ENCODE data around the gene SKA2. TPM values are rescaled to one million over a fixed set of nuclear protein-coding genes. Genes with fewer than 3 reads are reported as not detected.
"Not testable (repeated sequence)": the region's sequence is repeated elsewhere in the genome, so short reads cannot be mapped to it uniquely, and the experiment has no call there.

Gene SKA2
- 51.9 and 89.9 TPM in 2 replicates for total RNA-seq

GRCh38 chr17:59154721-59155438 is at the start of gene SKA2:
Gene SKA2, minus strand, starts transcription at chr17:59155186. Its CDS starts 23 bp downstream, at chr17:59155163.
- no peak for DNase-seq

GRCh38 chr17:59202320-59202719 is 47.3 kb upstream of the SKA2 start:
- no peak for DNase-seq

- DNase-seq = no peak
These were observed 44.4 kb upstream of the SKA2 start for GRCh38 chr17:59199398-59199797.

GRCh38 chr17:59193336-59193862 is 38.4 kb upstream of the SKA2 start:
- no peak for DNase-seq

- no peak for DNase-seq
These were observed 35.8 kb upstream of the SKA2 start for GRCh38 chr17:59190806-59191205.

- DNase-seq = no peak
These were observed 31.9 kb upstream of the SKA2 start for GRCh38 chr17:59186850-59187249.

- no peak for DNase-seq
These were observed 31.0 kb upstream of the SKA2 start for GRCh38 chr17:59185997-59186396.

- DNase-seq = no peak
These were observed 26.5 kb upstream of the SKA2 start for GRCh38 chr17:59181481-59181880.

- no peak for DNase-seq
These were observed 25.6 kb upstream of the SKA2 start for GRCh38 chr17:59180626-59181025.

- not testable (repeated sequence) for DNase-seq
These were observed 24.6 kb upstream of the SKA2 start for GRCh38 chr17:59179601-59180000.

- no peak for DNase-seq
These were observed 23.4 kb upstream of the SKA2 start for GRCh38 chr17:59178266-59178985.

- DNase-seq = no peak
These were observed 20.1 kb upstream of the SKA2 start for GRCh38 chr17:59175076-59175475.

GRCh38 chr17:59174671-59175070 is 19.7 kb upstream of the SKA2 start:
- no peak for DNase-seq

GRCh38 chr17:59172436-59173004 is 17.5 kb upstream of the SKA2 start:
- DNase-seq = no peak

- DNase-seq = peak; percentile 48
These were observed 12.6 kb upstream of the SKA2 start for GRCh38 chr17:59167571-59168001.

- DNase-seq = peak; percentile 78
These were observed 11.0 kb upstream of the SKA2 start for GRCh38 chr17:59165933-59166342.

GRCh38 chr17:59161477-59161876 is 6.5 kb upstream of the SKA2 start:
- DNase-seq = no peak

GRCh38 chr17:59160157-59161025 is 5.4 kb upstream of the SKA2 start:
- peak; percentile 24 for DNase-seq

- peak; percentile 100 for DNase-seq
These were observed 622 bp upstream of the SKA2 start, which contains the start of gene PRR11 for GRCh38 chr17:59155439-59156177. Gene PRR11, plus strand, starts transcription at chr17:59155746. Its CDS starts 14,007 bp downstream, at chr17:59169753.

- DNase-seq = peak; percentile 66
These were observed 680 bp downstream of the SKA2 start for GRCh38 chr17:59154292-59154720.

- DNase-seq = no peak
These were observed 2.1 kb downstream of the SKA2 start for GRCh38 chr17:59152925-59153324.

GRCh38 chr17:59151591-59151990 is 3.4 kb downstream of the SKA2 start:
- DNase-seq = no peak

Data from dermis blood vessel endothelial cell (primary cell).